CD4-positive, CD25-positive, alpha-beta regulatory T cell (primary cell): ENCODE measurements around the gene ZNF726. TPM values are rescaled to one million over a fixed set of nuclear protein-coding genes. Genes with fewer than 3 reads are reported as not detected.
"Not testable (repeated sequence)": the region's sequence is repeated elsewhere in the genome, so short reads cannot be mapped to it uniquely, and the experiment has no call there.

ENCODE experiments used
- ATAC-seq, 2 donors: fragments of 150-1000 bp; cut with Tn5 transposase; one replicate each; pipeline ENCODE4 v1.10.0; 2021; ENCODE audit warnings: low read depth in 2 of 2, moderate number of reproducible peaks in 2 of 2, moderate library complexity in 1 of 2
- DNase-seq, 3 donors: peaks; one replicate each; pipeline versions ENCODE4 v3.0.0 to v3.0.0-alpha.2; 2012 to 2022; ENCODE audit warnings: mixed read lengths in 1 of 3
- H3K27ac ChIP-seq: one replicate; pipeline ENCODE4 v1.7.0; 2013; ENCODE audit warnings: mild to moderate bottlenecking, low read length; ENCODE audit not compliant: insufficient read depth, poor library complexity, severe bottlenecking
- H3K27me3 ChIP-seq: one replicate; pipeline ENCODE4 v1.7.0; 2013; ENCODE audit warnings: low read length; ENCODE audit not compliant: control insufficient read depth, insufficient read depth
- H3K36me3 ChIP-seq: one replicate; pipeline ENCODE4 v1.7.0; 2013; ENCODE audit warnings: mild to moderate bottlenecking, low read length, moderate library complexity; ENCODE audit not compliant: control insufficient read depth, insufficient read depth
- H3K4me1 ChIP-seq: 2 replicates; pipeline ENCODE4 v1.7.0; 2013; ENCODE audit warnings: mild to moderate bottlenecking, low read length; ENCODE audit not compliant: insufficient read depth, control insufficient read depth, poor library complexity, severe bottlenecking
- H3K4me3 ChIP-seq: one replicate; pipeline ENCODE4 v1.7.0; 2013; ENCODE audit warnings: low read depth, mild to moderate bottlenecking, low read length, moderate library complexity
- H3K9me3 ChIP-seq, 2 experiments: 1 replicate in 1 of 2; 2 replicates in 1 of 2; pipeline ENCODE4 v1.7.0; 2013; ENCODE audit warnings: low read length in 2 of 2, mild to moderate bottlenecking in 1 of 2, moderate library complexity in 1 of 2; ENCODE audit not compliant: control insufficient read depth in 2 of 2
- H3K27ac Mint-ChIP-seq, 3 donors: one replicate each; pipeline ENCODE4 v1.8.0; 2020 to 2022; ENCODE audit warnings: mild to moderate bottlenecking in 3 of 3, mixed read lengths in 3 of 3, moderate library complexity in 2 of 3
- H3K27me3 Mint-ChIP-seq: one replicate; pipeline ENCODE4 v1.8.0; 2022; ENCODE audit warnings: mild to moderate bottlenecking, mixed read lengths
- H3K36me3 Mint-ChIP-seq: one replicate; pipeline ENCODE4 v1.8.0; 2020; ENCODE audit warnings: mixed read lengths
- H3K4me1 Mint-ChIP-seq, 4 donors: one replicate each; pipeline ENCODE4 v1.8.0; 2020 to 2022; ENCODE audit warnings: mixed read lengths in 4 of 4, mild to moderate bottlenecking in 1 of 4
- H3K4me3 Mint-ChIP-seq, 4 donors: one replicate each; pipeline ENCODE4 v1.8.0; 2020 to 2022; ENCODE audit warnings: mild to moderate bottlenecking in 4 of 4, mixed read lengths in 4 of 4, moderate library complexity in 3 of 4
- H3K9me3 Mint-ChIP-seq, 7 donors: one replicate each; pipeline ENCODE4 v1.8.0; 2020 to 2022; ENCODE audit warnings: mixed read lengths in 7 of 7, mild to moderate bottlenecking in 3 of 7, moderate library complexity in 2 of 7
- polyA plus RNA-seq, 4 donors: library from polyadenylated mRNA; unstranded; fragments of 300-500 nt; fragmentation: Illumina TruSeq; gene quantifications; one replicate each; pipeline ENCODE4 v1.2.3, GENCODE V29; 2021
- total RNA-seq: library from RNA; stranded (reverse); gene quantifications from one replicate; pipeline ENCODE4 v1.2.3, GENCODE V29; 2022

Gene ZNF726
- total and polyA plus RNA-seq, 5 donors from 2014 or later: 1.3 to 4.4 (median 2.1) TPM

DNA sequence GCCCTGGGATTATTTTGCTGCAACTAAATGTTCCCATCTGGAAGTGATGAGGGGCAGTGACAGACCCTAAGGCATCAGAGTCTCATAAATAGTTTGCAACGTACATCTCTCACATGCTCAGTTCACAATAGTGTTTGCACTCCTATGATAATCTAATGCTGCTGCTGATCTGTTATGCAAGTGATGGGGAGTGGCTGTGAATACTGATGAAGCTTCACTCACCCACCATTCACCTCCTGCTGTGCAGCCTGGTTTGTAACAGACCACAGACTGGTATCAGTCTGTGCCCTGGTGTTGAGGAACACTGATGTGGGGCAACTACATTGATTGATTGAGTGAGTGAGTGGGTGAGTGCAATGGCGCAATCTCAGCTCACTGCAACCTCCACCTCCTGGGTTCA lies 54.9 kb downstream of the ZNF726 start:
- H3K4me3 Mint-ChIP-seq: no peak overlapping the region
- H3K9me3 Mint-ChIP-seq: peaks cover 0 to 15% (median 6%) of the 10 kb centered on the region in 7 donors
- peaks cover 9% of the 10 kb centered on the region for H3K27me3 Mint-ChIP-seq
- no peak overlapping the region for H3K4me3 ChIP-seq
- no peak overlapping the region for H3K27ac ChIP-seq
- no peak overlapping the region for H3K27ac Mint-ChIP-seq
- peaks cover 5% of the 10 kb centered on the region for H3K27me3 ChIP-seq
- peaks cover 4 to 6% (median 5%) of the 10 kb centered on the region in 4 donors for H3K4me1 Mint-ChIP-seq
- peaks cover 2 to 3% of the 10 kb centered on the region in 2 experiments for H3K9me3 ChIP-seq
- DNase-seq (no peak), ATAC-seq (no peak)
- H3K36me3 Mint-ChIP-seq: no peaks in the 10 kb centered on the region
- H3K36me3 ChIP-seq: no peaks in the 10 kb centered on the region
- H3K4me1 ChIP-seq: no peaks in the 10 kb centered on the region

DNA sequence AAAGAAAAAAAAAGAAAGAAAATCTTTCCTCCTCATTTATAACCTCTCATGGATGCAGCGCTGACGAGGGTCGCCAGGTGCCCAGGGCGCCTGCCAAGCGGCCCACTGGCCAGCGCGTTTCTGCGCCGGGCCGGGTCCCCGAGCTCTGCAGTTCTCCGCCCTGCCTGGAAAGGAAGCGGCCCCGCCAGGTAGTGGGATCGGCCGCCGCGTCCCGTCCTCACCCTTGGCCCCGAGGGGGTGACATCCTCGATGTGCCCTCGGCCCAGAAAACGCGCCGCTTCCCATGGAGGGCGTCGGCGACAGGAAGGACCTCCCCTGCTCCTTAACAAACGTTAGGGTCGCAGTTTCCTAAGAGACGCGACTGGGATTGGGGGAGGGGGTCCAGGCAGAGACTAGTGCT lies 56.9 kb downstream of the ZNF726 start:
- Mint-ChIP-seq H3K36me3 (no peaks in the 10 kb centered on the region), H3K27me3 (peaks cover 9% of the 10 kb centered on the region), H3K4me1 (peaks cover 4 to 6% (median 5%) of the 10 kb centered on the region in 4 donors), H3K27ac (no peak overlapping the region), H3K4me3 (peak overlapping the region in 1 of 4 donors; percentile 10), H3K9me3 (peaks cover 0 to 12% (median 2%) of the 10 kb centered on the region in 7 donors)
- H3K4me3 ChIP-seq: no peak overlapping the region
- DNase-seq (no peak), ATAC-seq (no peak)
- no peaks in the 10 kb centered on the region for H3K36me3 ChIP-seq
- no peak overlapping the region for H3K27ac ChIP-seq
- no peaks in the 10 kb centered on the region for H3K4me1 ChIP-seq
- peaks cover 5% of the 10 kb centered on the region for H3K27me3 ChIP-seq
- H3K9me3 ChIP-seq: peaks cover 2 to 3% of the 10 kb centered on the region in 2 experiments

DNA sequence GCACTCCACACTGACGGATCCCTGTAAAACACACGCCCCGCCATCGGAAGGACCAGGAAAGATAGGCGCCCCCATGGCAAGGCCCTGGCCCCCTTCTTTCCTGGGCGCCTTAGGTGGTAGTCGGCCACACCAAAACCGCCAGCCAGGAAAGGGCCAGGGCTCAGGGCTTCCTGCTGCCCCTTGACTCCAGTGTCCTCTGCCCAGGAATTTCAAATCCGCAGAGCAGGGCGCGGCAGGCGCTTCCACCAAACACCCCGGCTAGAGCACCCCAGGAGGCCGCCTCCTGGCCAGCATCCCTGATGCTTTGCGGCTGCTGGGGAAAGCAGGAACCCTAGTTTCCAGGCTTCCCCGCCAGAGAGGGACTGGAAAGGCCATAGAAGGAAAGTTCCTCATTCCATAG lies 57.5 kb downstream of the ZNF726 start:
- Mint-ChIP-seq H3K27me3 (peaks cover 9% of the 10 kb centered on the region), H3K36me3 (no peaks in the 10 kb centered on the region), H3K9me3 (peaks cover 0 to 8% (median 0%) of the 10 kb centered on the region in 7 donors), H3K4me3 (no peak overlapping the region), H3K27ac (no peak overlapping the region), H3K4me1 (peaks cover 4 to 6% (median 5%) of the 10 kb centered on the region in 4 donors)
- ATAC-seq (no peak), DNase-seq (no peak)
- Histone ChIP-seq H3K4me1 (no peaks in the 10 kb centered on the region), H3K9me3 (peaks cover 2 to 3% of the 10 kb centered on the region in 2 experiments), H3K4me3 (no peak overlapping the region), H3K27ac (no peak overlapping the region), H3K36me3 (no peaks in the 10 kb centered on the region), H3K27me3 (peaks cover 5% of the 10 kb centered on the region)

DNA sequence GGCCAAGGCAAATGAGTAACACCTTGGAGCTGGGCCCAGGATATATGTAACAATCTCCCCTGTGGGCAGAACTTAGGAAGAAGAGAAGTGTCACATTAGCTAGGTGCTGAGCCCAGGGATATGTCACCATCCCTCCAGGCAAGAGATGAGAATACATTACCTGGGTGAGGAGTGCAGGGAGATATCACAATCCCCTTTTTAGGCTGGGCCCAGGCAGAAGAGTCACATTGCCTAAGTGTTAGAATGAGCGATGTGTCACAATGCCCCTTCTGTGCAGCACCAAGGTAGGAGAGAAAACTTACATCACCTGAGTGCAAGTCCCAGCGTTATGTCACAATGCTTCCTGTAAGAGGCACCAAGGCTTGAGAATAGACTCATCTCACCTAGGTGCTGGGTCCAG lies 60.3 kb downstream of the ZNF726 start:
- no peak for DNase-seq
- H3K4me3 Mint-ChIP-seq: no peak overlapping the region
- Histone ChIP-seq H3K4me3 (no peak overlapping the region), H3K36me3 (no peaks in the 10 kb centered on the region), H3K4me1 (no peaks in the 10 kb centered on the region), H3K27ac (no peak overlapping the region), H3K9me3 (no peaks in the 10 kb centered on the region), H3K27me3 (peaks cover 3% of the 10 kb centered on the region)
- H3K27me3 Mint-ChIP-seq: peaks cover 5% of the 10 kb centered on the region
- no peak for ATAC-seq
- peaks cover 0 to 6% (median 5%) of the 10 kb centered on the region in 4 donors for H3K4me1 Mint-ChIP-seq
- peaks cover 0 to 2% (median 0%) of the 10 kb centered on the region in 7 donors for H3K9me3 Mint-ChIP-seq
- H3K27ac Mint-ChIP-seq: no peak overlapping the region
- H3K36me3 Mint-ChIP-seq: no peaks in the 10 kb centered on the region

DNA sequence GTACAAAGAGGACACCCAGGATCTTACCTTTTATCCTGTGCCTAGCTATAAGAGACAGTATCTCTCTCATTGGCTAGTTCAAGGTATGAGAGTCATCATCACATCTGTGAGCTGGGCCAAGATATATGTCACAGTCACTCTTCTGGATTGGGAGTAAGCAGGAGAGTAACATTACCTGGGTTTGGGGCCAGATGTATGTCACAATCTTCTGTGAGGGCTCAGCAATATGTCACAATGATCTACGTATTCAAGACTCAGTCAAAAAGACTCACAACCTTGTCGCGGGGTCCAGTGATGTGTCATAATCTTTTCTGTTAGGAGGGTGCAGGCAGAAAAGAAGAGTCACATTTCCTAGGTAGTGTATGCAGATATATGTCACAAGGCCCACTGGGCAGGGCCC lies 61.9 kb downstream of the ZNF726 start:
- H3K27me3 Mint-ChIP-seq, H3K4me1 Mint-ChIP-seq, H3K27ac ChIP-seq, H3K36me3 ChIP-seq, H3K4me3 ChIP-seq, ATAC-seq, H3K36me3 Mint-ChIP-seq, H3K9me3 ChIP-seq, H3K4me3 Mint-ChIP-seq, H3K27ac Mint-ChIP-seq, H3K27me3 ChIP-seq, H3K9me3 Mint-ChIP-seq, DNase-seq, H3K4me1 ChIP-seq: not testable (repeated sequence)

DNA sequence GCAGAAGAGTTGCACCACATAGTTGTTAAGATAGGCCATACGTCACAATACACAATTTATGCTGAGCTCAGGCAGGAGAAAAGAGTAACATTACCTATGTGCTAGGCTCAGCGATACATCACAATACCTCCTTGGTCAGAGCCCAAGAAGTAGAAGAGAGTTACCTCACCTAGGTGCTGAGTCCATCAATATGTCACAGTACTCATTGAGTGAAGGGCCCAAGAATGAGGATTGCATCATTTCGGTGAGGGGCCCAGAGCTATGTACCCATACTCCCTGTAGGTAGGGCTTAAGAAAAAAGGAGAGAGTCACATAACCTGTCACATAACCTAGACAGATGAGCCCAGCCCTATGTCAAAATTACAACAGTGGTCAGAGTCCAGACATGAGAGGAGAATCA lies 62.6 kb downstream of the ZNF726 start:
- not testable (repeated sequence) for H3K4me3 Mint-ChIP-seq, DNase-seq, H3K27ac Mint-ChIP-seq, H3K27ac ChIP-seq, H3K36me3 Mint-ChIP-seq, H3K9me3 Mint-ChIP-seq, H3K4me3 ChIP-seq, H3K27me3 Mint-ChIP-seq, H3K27me3 ChIP-seq, ATAC-seq, H3K4me1 ChIP-seq, H3K36me3 ChIP-seq, H3K4me1 Mint-ChIP-seq, H3K9me3 ChIP-seq

DNA sequence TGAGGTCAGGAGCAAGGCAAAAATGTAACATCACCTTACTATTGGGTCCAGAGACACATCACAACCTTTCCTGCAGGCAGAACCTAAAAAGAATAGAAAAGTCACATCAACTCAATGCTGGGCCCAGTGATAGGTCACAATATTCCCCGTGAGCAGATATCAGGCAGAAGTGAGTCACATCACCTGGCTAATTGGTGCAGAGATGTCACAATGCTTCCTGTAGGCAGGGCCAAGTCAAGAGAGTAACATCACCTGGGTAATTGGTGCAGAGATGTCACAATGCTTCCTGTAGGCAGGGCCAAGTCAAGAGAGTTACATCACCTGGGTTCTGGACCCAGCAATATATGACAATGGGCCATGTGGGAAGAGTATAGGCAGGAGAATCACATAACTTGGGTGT lies 63.4 kb downstream of the ZNF726 start:
- H3K36me3 ChIP-seq: no peaks in the 10 kb centered on the region
- peaks cover 0 to 1% (median 0%) of the 10 kb centered on the region in 7 donors for H3K9me3 Mint-ChIP-seq
- no peaks in the 10 kb centered on the region for H3K27me3 Mint-ChIP-seq
- H3K4me3 Mint-ChIP-seq: no peak overlapping the region
- no peaks in the 10 kb centered on the region for H3K9me3 ChIP-seq
- H3K4me3 ChIP-seq: no peak overlapping the region
- no peaks in the 10 kb centered on the region for H3K36me3 Mint-ChIP-seq
- no peaks in the 10 kb centered on the region for H3K4me1 ChIP-seq
- no peaks in the 10 kb centered on the region for H3K27me3 ChIP-seq
- H3K27ac ChIP-seq: no peak overlapping the region
- DNase-seq (no peak), ATAC-seq (no peak)
- H3K27ac Mint-ChIP-seq: no peak overlapping the region
- peaks cover 0 to 2% (median 0%) of the 10 kb centered on the region in 4 donors for H3K4me1 Mint-ChIP-seq

DNA sequence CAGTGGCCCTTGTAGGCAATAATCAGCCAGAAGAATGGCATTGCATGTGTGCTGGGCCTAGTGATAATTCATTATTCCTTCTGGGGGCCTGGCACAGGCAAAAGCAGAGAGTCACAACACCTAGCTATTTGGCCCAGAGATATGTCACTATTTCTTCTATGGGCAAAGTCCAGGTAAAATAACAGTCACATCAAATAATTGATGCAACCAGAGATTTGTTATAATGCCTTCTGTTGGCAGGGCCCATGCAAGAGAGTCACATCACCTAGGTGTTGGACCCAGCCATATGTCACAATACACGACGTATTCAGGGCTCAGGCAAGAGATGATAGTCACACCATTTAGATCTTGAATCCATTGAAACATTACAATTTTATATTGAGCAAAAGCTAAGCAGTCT lies 66.1 kb downstream of the ZNF726 start:
- no peaks in the 10 kb centered on the region for H3K36me3 Mint-ChIP-seq
- no peak for ATAC-seq
- Histone ChIP-seq H3K4me1 (no peaks in the 10 kb centered on the region), H3K27ac (no peak overlapping the region), H3K4me3 (no peak overlapping the region), H3K36me3 (no peaks in the 10 kb centered on the region), H3K9me3 (no peaks in the 10 kb centered on the region), H3K27me3 (no peaks in the 10 kb centered on the region)
- H3K4me1 Mint-ChIP-seq: no peaks in the 10 kb centered on the region
- no peak overlapping the region for H3K4me3 Mint-ChIP-seq
- no peak overlapping the region for H3K27ac Mint-ChIP-seq
- no peak for DNase-seq
- H3K27me3 Mint-ChIP-seq: no peaks in the 10 kb centered on the region
- peaks cover 0 to 4% (median 0%) of the 10 kb centered on the region in 7 donors for H3K9me3 Mint-ChIP-seq
